Spleen (tissue), 11 donors: ENCODE results near the gene INPP4B. TPM values are rescaled to one million over a fixed set of nuclear protein-coding genes. Genes with fewer than 3 reads are reported as not detected.
"Not testable (repeated sequence)": the region's sequence is repeated elsewhere in the genome, so short reads cannot be mapped to it uniquely, and the experiment has no call there.

Experiments used
- DNase-seq: peaks from one replicate; pipeline ENCODE4 v3.0.0-alpha.2; 2020
- H3K27ac ChIP-seq, 8 donors: fragments of 200-600 bp; sonication (generic) in 7 of 8; 1 replicate in 4 of 8; 2 replicates in 4 of 8; pipeline versions ENCODE4 v1.5.0 to v1.8.0; 2016 to 2021; ENCODE audit warnings: inconsistent platforms in 4 of 8, mild to moderate bottlenecking in 4 of 8, moderate library complexity in 1 of 8
- H3K27me3 ChIP-seq, 7 donors: fragments of 200-600 bp; sonication (generic) in 6 of 7; replicated peaks in 1 of 7; 1 replicate in 4 of 7; 2 replicates in 3 of 7; pipeline versions ENCODE4 v1.5.0 to v1.8.0; 2016 to 2021; ENCODE audit warnings: inconsistent platforms in 3 of 7, mild to moderate bottlenecking in 1 of 7
- H3K36me3 ChIP-seq, 6 donors: fragments of 200-600 bp; sonication (generic) in 5 of 6; 1 replicate in 4 of 6; 2 replicates in 2 of 6; pipeline versions ENCODE4 v1.5.0 to v1.8.0; 2016 to 2021; ENCODE audit warnings: inconsistent platforms in 2 of 6
- H3K4me1 ChIP-seq, 6 donors: fragments of 200-600 bp; sonication (generic) in 5 of 6; 1 replicate in 3 of 6; 2 replicates in 3 of 6; pipeline versions ENCODE4 v1.5.0 to v1.8.0; 2016 to 2021; ENCODE audit warnings: inconsistent platforms in 3 of 6
- H3K4me3 ChIP-seq, 8 donors: fragments of 200-600 bp; sonication (generic) in 7 of 8; 1 replicate in 4 of 8; 2 replicates in 4 of 8; pipeline versions ENCODE4 v1.5.0 to v1.8.0; 2016 to 2021; ENCODE audit warnings: inconsistent platforms in 4 of 8, mild to moderate bottlenecking in 4 of 8, moderate library complexity in 2 of 8
- H3K9me3 ChIP-seq, 8 donors: fragments of 200-600 bp; sonication (generic) in 7 of 8; 1 replicate in 4 of 8; 2 replicates in 4 of 8; pipeline versions ENCODE4 v1.5.0 to v1.8.0; 2016 to 2021; ENCODE audit warnings: inconsistent platforms in 4 of 8
- CTCF ChIP-seq, 11 experiments: fragments of 200-600 bp in 7 of 11; fragments of 450-650 bp in 4 of 11; sonication (generic) in 4 of 11; IDR thresholded peaks in 8 of 11; conservative IDR thresholded peaks in 3 of 11; 1 replicate in 7 of 11; 2 replicates in 4 of 11; pipeline versions ENCODE4 v1.4.0 to v1.8.0; 2016 to 2021; ENCODE audit warnings: antibody characterized with exemption in 11 of 11, inconsistent platforms in 4 of 11, mild to moderate bottlenecking in 1 of 11
- POLR2A ChIP-seq, 3 donors: fragments of 450-650 bp; IDR thresholded peaks; one replicate each; pipeline ENCODE4 v1.5.1; 2017; ENCODE audit warnings: antibody characterized with exemption in 3 of 3, mild to moderate bottlenecking in 1 of 3
- POLR2AphosphoS5 ChIP-seq, 3 donors: sonication (generic); formaldehyde crosslinking; IDR thresholded peaks; one replicate each; pipeline ENCODE4 v1.5.1; 2017; ENCODE audit warnings: antibody characterized with exemption in 3 of 3
- WGBS, 5 donors: extraction: QIAGEN DNeasy Blood & Tissue Kit in 3 of 5; methylation state at CpG; one replicate each; pipeline versions ENCODE4 v1.1.5 to v1.1.7; 2013 to 2018; 5-methylcytosine and 5-hydroxymethylcytosine counted together
- intact Hi-C: fragments of 100-400 bp; cut with DNase I; formaldehyde crosslinking; loops from one replicate; pipeline ENCODE4 v1.15.0; 2023; ENCODE audit warnings: low total_unique reads
- polyA plus RNA-seq, 3 donors: library from polyadenylated mRNA; stranded (reverse); fragments of 200-250 nt; gene quantifications; one replicate each; pipeline ENCODE4 v1.2.1, GENCODE V29; 2013
- total RNA-seq, 7 donors: library from RNA; depleted of rRNA in 3 of 7; stranded (reverse); fragments of >200 nt in 3 of 7; fragmentation: NEBNext Ultra II Directional in 4 of 7; extraction: Animal tissue kit (Norgen Biotek cat#: 25700) in 4 of 7; gene quantifications; one replicate each; pipeline versions ENCODE4 v1.1.0 to v1.2.1, GENCODE V29; 2016 to 2021
- donor health status: healthy with polysubstance abuse.
- donor health status: DM: no; HTN: no; CAD: no; lungs with moderate emphysema.
- donor health status: DM: no; HTN: no; CAD: no.
- donor health status: Bipolar disorder and iron deficiency.
- donor health status: healthy.
- donor health status: DM: no; HTN: no; CAD: no.
- donor health status: DM: yes; HTN: yes; CAD: no.

The INPP4B gene
- total and polyA plus RNA-seq, 10 donors = 0.78 to 31.6 (median 26.8) TPM

- WGBS, 5 donors = 79 to 90% (median 83%) methylated on average over 4 of the region's 4 CpGs
- DNase-seq = no peak
- Histone ChIP-seq H3K9me3 (no peaks in the 10 kb centered on the region), H3K4me3 (no peak overlapping the region), H3K27ac (no peak overlapping the region), H3K4me1 (no peaks in the 10 kb centered on the region), H3K27me3 (no peaks in the 10 kb centered on the region), H3K36me3 (no peaks in the 10 kb centered on the region)
- intact Hi-C loops = no loop called here
- TF ChIP-seq CTCF (IDR thresholded peaks at IDR 0.05 in 8 of 11, conservative IDR thresholded peaks at IDR 0.05 in 3 of 11) (no peak), POLR2AphosphoS5 (IDR thresholded peaks at IDR 0.05) (no peak), POLR2A (IDR thresholded peaks at IDR 0.05) (no peak)
These were observed 329.2 kb downstream of the INPP4B start for GRCh38 chr4:142516686-142517526.

DNA sequence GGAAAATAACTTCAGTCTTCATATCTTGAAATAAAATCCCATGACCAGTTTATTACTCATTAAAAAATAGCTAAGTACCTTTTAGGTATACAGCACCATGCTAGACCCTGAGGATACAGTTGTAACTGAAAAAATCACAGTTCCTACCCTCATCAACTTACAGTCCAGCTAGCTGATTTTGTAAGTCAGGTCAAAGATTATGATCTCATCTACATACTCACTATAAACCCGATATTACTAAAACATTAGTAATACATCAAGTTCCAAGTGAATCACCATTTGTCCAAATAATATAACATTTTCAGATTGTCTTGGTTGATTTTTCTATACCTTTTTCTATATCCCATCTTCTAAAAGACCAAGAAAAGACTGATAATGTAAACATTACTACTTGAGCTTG, 333.9 kb downstream of the INPP4B start:
- H3K36me3 ChIP-seq = no peaks in the 10 kb centered on the region
- no peaks in the 10 kb centered on the region for H3K27me3 ChIP-seq
- DNase-seq = no peak
- 82 to 98% (median 91%) methylated on average over 1 of the region's 1 CpG for WGBS, 5 donors
- intact Hi-C loops = no loop called here
- TF ChIP-seq POLR2AphosphoS5 (IDR thresholded peaks at IDR 0.05) (no peak), CTCF (IDR thresholded peaks at IDR 0.05 in 8 of 11, conservative IDR thresholded peaks at IDR 0.05 in 3 of 11) (no peak), POLR2A (IDR thresholded peaks at IDR 0.05) (no peak)
- H3K4me3 ChIP-seq = no peak overlapping the region
- no peaks in the 10 kb centered on the region for H3K4me1 ChIP-seq
- no peak overlapping the region for H3K27ac ChIP-seq
- peaks cover 0 to 7% (median 0%) of the 10 kb centered on the region in 8 donors for H3K9me3 ChIP-seq

DNA sequence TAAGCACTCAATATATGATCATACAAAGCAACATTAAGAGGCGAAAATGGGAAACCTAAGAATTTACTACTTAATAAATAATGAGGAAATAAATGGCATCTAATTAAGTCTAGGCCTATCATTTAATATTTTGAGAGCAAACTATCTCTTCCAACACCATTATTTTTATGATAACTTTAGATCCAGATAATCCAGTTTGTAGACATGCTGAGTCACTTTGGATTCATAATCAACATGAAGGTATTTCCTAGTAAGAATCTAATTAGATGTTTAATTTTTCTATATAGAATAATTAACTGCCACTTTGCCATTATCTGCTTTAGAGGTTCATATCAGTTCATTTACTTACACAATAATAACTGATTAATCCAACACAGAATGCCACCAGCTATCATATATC, 336.2 kb downstream of the INPP4B start:
- peaks cover 0 to 7% (median 0%) of the 10 kb centered on the region in 8 donors for H3K9me3 ChIP-seq
- TF ChIP-seq CTCF (IDR thresholded peaks at IDR 0.05 in 8 of 11, conservative IDR thresholded peaks at IDR 0.05 in 3 of 11) (no peak), POLR2AphosphoS5 (IDR thresholded peaks at IDR 0.05) (no peak)
- H3K27ac ChIP-seq = no peak overlapping the region
- no peak overlapping the region for H3K4me3 ChIP-seq
- H3K4me1 ChIP-seq = no peaks in the 10 kb centered on the region
- intact Hi-C loops = no loop called here
- no peak for DNase-seq
- H3K36me3 ChIP-seq = no peaks in the 10 kb centered on the region
- 80 to 98% (median 92%) methylated on average over 1 of the region's 1 CpG for WGBS, 5 donors
- no peaks in the 10 kb centered on the region for H3K27me3 ChIP-seq

DNA sequence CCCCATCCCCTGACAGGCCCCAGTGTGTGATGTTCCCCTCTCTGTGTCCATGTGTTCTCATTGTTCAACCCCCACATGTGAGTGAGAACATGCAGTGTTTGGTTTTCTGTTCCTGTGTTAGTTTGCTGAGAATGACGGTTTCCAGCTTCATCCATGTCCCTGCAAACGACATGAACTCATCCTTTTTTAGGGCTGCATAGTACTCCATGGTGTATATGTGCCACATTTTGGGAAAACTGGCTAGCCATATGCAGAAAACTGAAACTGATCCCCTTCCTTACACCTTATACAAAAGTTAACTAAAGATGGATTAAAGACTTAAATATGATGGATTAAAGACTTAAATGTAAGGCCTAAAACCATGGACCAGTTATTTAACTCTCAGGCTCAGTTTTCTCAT, 336.7 kb downstream of the INPP4B start:
- H3K36me3 ChIP-seq, intact Hi-C loops, H3K9me3 ChIP-seq, H3K4me3 ChIP-seq, DNase-seq, H3K27me3 ChIP-seq, H3K4me1 ChIP-seq, H3K27ac ChIP-seq: not testable (repeated sequence)
- 74 to 92% (median 88%) methylated on average over 2 of the region's 2 CpGs for WGBS, 5 donors
